DND-41 (cell line): Measurements from ENCODE around the gene SLC18A2.

Experiments used
- ATAC-seq: fragments of 200-7000 bp; cut with Tn5 transposase; 3 replicates; pipeline ENCODE4 v1.9.1; 2021; ENCODE audit warnings: low read depth; ENCODE audit not compliant: insufficient read depth
- DNase-seq: peaks from one replicate; pipeline ENCODE4 v3.0.0-alpha.2; 2020
- H2AFZ ChIP-seq: 2 replicates; pipeline ENCODE4 v1.6.0; 2012; ENCODE audit warnings: low read depth, low read length
- H3K27ac ChIP-seq: 2 replicates; pipeline ENCODE4 v1.5.1; 2012; ENCODE audit warnings: low read length, inconsistent platforms
- H3K27me3 ChIP-seq: fragments of 200-600 bp; sonication (generic); 2 replicates; pipeline ENCODE4 v1.6.0; 2012; ENCODE audit warnings: low read length, mild to moderate bottlenecking, inconsistent platforms; ENCODE audit not compliant: insufficient read depth, poor library complexity
- H3K36me3 ChIP-seq: 2 replicates; pipeline ENCODE4 v1.5.1; 2012; ENCODE audit warnings: low read length, inconsistent platforms; ENCODE audit not compliant: insufficient read depth
- H3K4me1 ChIP-seq: 2 replicates; pipeline ENCODE4 v1.5.1; 2012; ENCODE audit warnings: mild to moderate bottlenecking, low read length; ENCODE audit not compliant: insufficient read depth
- H3K4me2 ChIP-seq: 2 replicates; pipeline ENCODE4 v1.6.0; 2012; ENCODE audit warnings: mild to moderate bottlenecking, moderate library complexity, low read length, inconsistent platforms; ENCODE audit not compliant: insufficient read depth
- H3K4me3 ChIP-seq, 2 experiments: fragments of 200-600 bp in 1 of 2; shearing (Covaris generic) in 1 of 2; 2 replicates each; pipeline ENCODE4 v1.5.1; 2012 to 2016; ENCODE audit warnings: inconsistent platforms in 2 of 2, low read length in 2 of 2, mild to moderate bottlenecking in 2 of 2, low read depth in 1 of 2, moderate library complexity in 1 of 2
- H3K79me2 ChIP-seq: 2 replicates; pipeline ENCODE4 v1.6.0; 2012; ENCODE audit warnings: low read length, inconsistent platforms; ENCODE audit not compliant: insufficient read depth
- H3K9ac ChIP-seq: 2 replicates; pipeline ENCODE4 v1.6.0; 2012; ENCODE audit warnings: low read depth, mild to moderate bottlenecking, inconsistent platforms, low read length, moderate library complexity
- H3K9me3 ChIP-seq: 2 replicates; pipeline ENCODE4 v1.5.1; 2012; ENCODE audit warnings: low read length, moderate library complexity, mild to moderate bottlenecking, inconsistent platforms; ENCODE audit not compliant: insufficient read depth, severe bottlenecking
- H4K20me1 ChIP-seq: 2 replicates; pipeline ENCODE4 v1.6.0; 2012; ENCODE audit warnings: low read length; ENCODE audit not compliant: insufficient read depth
- CTCF ChIP-seq: IDR thresholded peaks from 2 replicates; pipeline ENCODE4 v1.5.1; 2012; ENCODE audit warnings: borderline replicate concordance, low read length, moderate library complexity, mild to moderate bottlenecking; ENCODE audit not compliant: poor library complexity, severe bottlenecking; ENCODE audit errors: extremely low read depth
- EZH2 ChIP-seq: IDR thresholded peaks from 3 replicates; pipeline ENCODE4 v1.6.1; 2012; ENCODE audit warnings: borderline replicate concordance, low read depth, mild to moderate bottlenecking, moderate library complexity, low read length, inconsistent platforms; ENCODE audit not compliant: severe bottlenecking

Gene SLC18A2

GRCh38 chr10:117240621-117241529 lies at the start of gene SLC18A2:
Gene SLC18A2, plus strand, starts transcription at chr10:117241114. Its CDS starts 580 bp downstream, at chr10:117241694.
- H4K20me1 ChIP-seq = no peaks in the 10 kb centered on the region
- no peak within 1 kb of the TSS for H3K4me3 ChIP-seq
- no peak within 1 kb of the TSS for H3K9ac ChIP-seq
- H3K4me1 ChIP-seq = no peaks in the 10 kb centered on the region
- TF ChIP-seq EZH2 (no peak), CTCF (no peak)
- H3K27me3 ChIP-seq = no peaks in the 10 kb centered on the region
- H3K9me3 ChIP-seq = no peaks in the 10 kb centered on the region
- no peaks in the 10 kb centered on the region for H3K79me2 ChIP-seq
- H3K4me2 ChIP-seq = no peak within 1 kb of the TSS
- ATAC-seq (no peak), DNase-seq (no peak)
- no peaks in the 10 kb centered on the region for H3K36me3 ChIP-seq
- H2AFZ ChIP-seq = no peak within 1 kb of the TSS
- no peak within 1 kb of the TSS for H3K27ac ChIP-seq

- no peaks in the 10 kb centered on the region for H3K79me2 ChIP-seq
- ATAC-seq = no peak
- TF ChIP-seq CTCF = no peak
- no peak for TF ChIP-seq EZH2
- H3K4me3 ChIP-seq = no peak within 1 kb of the TSS
- DNase-seq = no peak
- no peaks in the 10 kb centered on the region for H3K36me3 ChIP-seq
- H3K27ac ChIP-seq = no peak within 1 kb of the TSS
- no peak within 1 kb of the TSS for H3K9ac ChIP-seq
- no peaks in the 10 kb centered on the region; the same call in 1 of the 2 replicates for H4K20me1 ChIP-seq
- no peaks in the 10 kb centered on the region for H3K9me3 ChIP-seq
- no peaks in the 10 kb centered on the region for H3K27me3 ChIP-seq
- no peak within 1 kb of the TSS for H3K4me2 ChIP-seq
- H2AFZ ChIP-seq = no peak within 1 kb of the TSS
- no peaks in the 10 kb centered on the region for H3K4me1 ChIP-seq
These were observed 43.7 kb upstream of the SLC18A2 start, which contains the start of gene KCNK18 for GRCh38 chr10:117197189-117197588. Gene KCNK18, plus strand, starts transcription at chr10:117197489. Its CDS starts 0 bp downstream, at chr10:117197489.

- no peak overlapping the region for H3K4me2 ChIP-seq
- no peak overlapping the region for H3K27ac ChIP-seq
- H4K20me1 ChIP-seq = no peaks in the 10 kb centered on the region; the same call in 1 of the 2 replicates
- H3K79me2 ChIP-seq = no peaks in the 10 kb centered on the region
- no peaks in the 10 kb centered on the region for H3K36me3 ChIP-seq
- H2AFZ ChIP-seq = no peak overlapping the region
- H3K27me3 ChIP-seq = no peaks in the 10 kb centered on the region
- H3K9me3 ChIP-seq = no peaks in the 10 kb centered on the region
- no peak for DNase-seq
- H3K4me1 ChIP-seq = no peaks in the 10 kb centered on the region
- TF ChIP-seq EZH2 = no peak
- H3K4me3 ChIP-seq = no peak overlapping the region
- ATAC-seq = no peak
- no peak overlapping the region for H3K9ac ChIP-seq
These were observed 42.8 kb upstream of the SLC18A2 start for GRCh38 chr10:117198088-117198487.

GRCh38 chr10:117201826-117202225 lies 39.1 kb upstream of the SLC18A2 start:
- Histone ChIP-seq H3K9me3 (no peaks in the 10 kb centered on the region), H4K20me1 (no peaks in the 10 kb centered on the region; the same call in 1 of the 2 replicates), H3K27ac (no peak overlapping the region), H3K4me3 (no peak overlapping the region), H2AFZ (no peak overlapping the region), H3K4me1 (no peaks in the 10 kb centered on the region), H3K9ac (no peak overlapping the region), H3K4me2 (no peak overlapping the region), H3K79me2 (no peaks in the 10 kb centered on the region), H3K36me3 (no peaks in the 10 kb centered on the region), H3K27me3 (no peaks in the 10 kb centered on the region)
- no peak for DNase-seq
- no peak for ATAC-seq
- TF ChIP-seq EZH2 (no peak), CTCF (no peak)
